ENCODE measurements around the gene EFNA1.

The EFNA1 gene

DNA sequence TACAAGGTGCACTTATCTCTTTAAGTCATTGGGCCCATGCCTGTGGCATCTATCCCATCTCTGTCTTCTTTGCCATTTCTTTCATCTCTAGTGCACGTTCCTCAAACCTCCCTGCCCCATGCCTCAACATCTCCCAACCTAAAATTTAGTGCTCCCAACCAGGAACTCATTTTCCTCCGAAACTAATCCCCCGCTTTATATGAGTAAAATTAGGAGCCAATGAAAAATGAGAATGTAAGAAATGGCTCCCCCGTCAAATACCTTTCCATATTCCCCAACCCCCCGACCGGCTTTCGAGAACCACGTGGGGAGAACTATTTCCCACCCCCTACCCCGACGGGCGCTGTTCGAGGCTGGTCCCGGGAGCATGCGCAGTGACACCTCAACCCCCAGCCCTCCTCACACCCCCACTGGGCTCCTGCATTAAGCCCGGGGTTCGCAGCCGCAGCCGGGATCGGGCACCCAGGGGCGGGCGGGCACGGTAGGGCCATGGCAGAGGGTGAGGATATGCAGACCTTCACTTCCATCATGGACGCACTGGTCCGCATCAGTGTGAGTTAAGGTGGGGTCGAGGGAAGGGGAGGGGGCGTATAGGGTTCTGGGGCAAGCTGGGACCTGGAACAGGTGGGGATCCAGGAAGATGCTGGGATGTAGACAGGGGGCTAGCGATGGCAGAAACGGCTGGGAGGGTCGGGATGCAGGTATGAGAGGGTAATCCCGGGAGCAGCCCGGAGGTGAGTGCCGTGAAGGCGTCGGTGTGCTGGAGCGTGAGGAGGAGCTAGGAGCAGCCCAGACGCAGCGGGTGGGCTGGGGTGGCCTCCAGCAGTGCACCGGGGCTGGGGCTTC is 46.0 kb downstream of the EFNA1 start, which contains the start of gene TRIM46:
Gene TRIM46 (plus strand): TSS at position 372 of the 846 bp plus-strand sequence. CDS start 118 bp downstream, at position 490.
- Histone ChIP-seq H3K9ac (ENCODE audit: low read depth, low read length, poor library complexity, severe bottlenecking) (peak within 1 kb of the TSS; percentile 94), H2AFZ (ENCODE audit: low read length) (peak within 1 kb of the TSS; percentile 98), H3K36me3 (ENCODE audit: insufficient read depth, low read length) (no peaks in the 10 kb centered on the region), H3K4me3 (ENCODE audit: low read length, poor library complexity, severe bottlenecking) (peak within 1 kb of the TSS; percentile 86), H3K79me2 (ENCODE audit: insufficient read depth, low read length) (peaks cover 19% of the 10 kb centered on the region), H3K9me3 (ENCODE audit: insufficient read depth, low read depth, low read length) (no peaks in the 10 kb centered on the region), H3F3A (ENCODE audit: low read depth) (peaks cover 5% of the 10 kb centered on the region), H3K9me2 (replicated peaks; ENCODE audit: low read depth, low read length) (no peaks in the 10 kb centered on the region), H3K4me2 (ENCODE audit: low read depth, low read length, poor library complexity, severe bottlenecking) (peak within 1 kb of the TSS; percentile 92), H3K4me1 (ENCODE audit: insufficient read depth, low read length, poor library complexity, severe bottlenecking) (peaks cover 27% of the 10 kb centered on the region), H4K20me1 (ENCODE audit: insufficient read depth, low read length, poor library complexity, severe bottlenecking) (no peaks in the 10 kb centered on the region), H3K27me3 (ENCODE audit: insufficient read depth, low read length, poor library complexity, severe bottlenecking) (no peaks in the 10 kb centered on the region)
- no peak for TF ChIP-seq EZH2phosphoT487 (IDR thresholded peaks at IDR 0.05; ENCODE audit: borderline replicate concordance)
- TF ChIP-seq, protein P1, sequence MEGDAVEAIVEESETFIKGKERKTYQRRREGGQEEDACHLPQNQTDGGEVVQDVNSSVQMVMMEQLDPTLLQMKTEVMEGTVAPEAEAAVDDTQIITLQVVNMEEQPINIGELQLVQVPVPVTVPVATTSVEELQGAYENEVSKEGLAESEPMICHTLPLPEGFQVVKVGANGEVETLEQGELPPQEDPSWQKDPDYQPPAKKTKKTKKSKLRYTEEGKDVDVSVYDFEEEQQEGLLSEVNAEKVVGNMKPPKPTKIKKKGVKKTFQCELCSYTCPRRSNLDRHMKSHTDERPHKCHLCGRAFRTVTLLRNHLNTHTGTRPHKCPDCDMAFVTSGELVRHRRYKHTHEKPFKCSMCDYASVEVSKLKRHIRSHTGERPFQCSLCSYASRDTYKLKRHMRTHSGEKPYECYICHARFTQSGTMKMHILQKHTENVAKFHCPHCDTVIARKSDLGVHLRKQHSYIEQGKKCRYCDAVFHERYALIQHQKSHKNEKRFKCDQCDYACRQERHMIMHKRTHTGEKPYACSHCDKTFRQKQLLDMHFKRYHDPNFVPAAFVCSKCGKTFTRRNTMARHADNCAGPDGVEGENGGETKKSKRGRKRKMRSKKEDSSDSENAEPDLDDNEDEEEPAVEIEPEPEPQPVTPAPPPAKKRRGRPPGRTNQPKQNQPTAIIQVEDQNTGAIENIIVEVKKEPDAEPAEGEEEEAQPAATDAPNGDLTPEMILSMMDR (conservative IDR thresholded peaks at IDR 0.05; ENCODE audit: low read length): peak; percentile 31; the same call in 1 of the 2 replicates

DNA sequence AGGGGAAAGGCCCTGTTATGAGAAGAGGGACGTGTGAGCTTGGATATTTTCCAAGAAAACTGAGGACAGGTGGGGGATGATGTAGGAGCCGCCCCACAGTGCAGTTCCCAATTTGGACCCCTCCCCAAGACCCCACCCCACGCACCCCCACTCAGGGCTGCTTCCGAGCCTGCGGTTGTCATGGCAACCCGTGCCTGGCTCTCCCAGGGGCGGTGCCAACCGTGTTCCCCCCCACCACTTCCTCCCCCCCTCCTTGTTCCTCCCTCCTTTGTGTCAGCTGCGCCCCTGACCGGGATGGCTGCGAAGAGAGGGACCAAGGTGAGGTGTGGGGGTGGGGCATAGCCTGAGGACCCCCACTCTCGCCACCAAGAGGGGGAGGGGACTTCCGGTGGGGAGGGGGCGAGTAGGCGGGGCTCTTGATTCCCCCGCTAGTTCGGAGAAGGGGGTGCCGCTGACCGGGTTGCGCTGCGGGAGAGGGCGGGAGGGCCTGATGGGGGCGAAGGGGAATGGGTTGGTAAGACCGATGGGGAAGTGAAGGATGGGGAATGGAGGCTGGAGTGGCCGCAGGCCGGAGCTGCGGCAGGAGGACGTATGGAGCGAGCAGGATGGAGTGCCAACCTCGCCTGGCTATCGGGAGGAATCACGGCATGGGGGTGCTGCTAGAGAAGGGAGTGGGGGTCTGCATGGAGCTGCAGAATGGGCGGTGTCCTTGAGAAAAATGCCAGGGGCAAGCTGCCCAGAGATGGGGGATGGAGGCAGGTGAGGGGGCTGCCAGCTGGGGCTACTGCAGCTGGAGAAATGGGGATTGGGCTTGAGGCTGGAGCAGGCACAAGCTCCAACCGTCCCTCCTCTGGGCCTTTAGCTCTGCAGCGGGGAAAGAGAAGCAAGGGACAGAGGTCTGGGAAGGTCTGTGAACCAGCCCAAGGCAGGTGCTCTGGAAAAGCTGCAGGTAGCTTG is 46.9 kb downstream of the EFNA1 start:
- TF ChIP-seq, protein P1 (conservative IDR thresholded peaks at IDR 0.05; ENCODE audit: low read length): no peak
- TF ChIP-seq EZH2phosphoT487 (IDR thresholded peaks at IDR 0.05; ENCODE audit: borderline replicate concordance): no peak
- peaks cover 19% of the 10 kb centered on the region for H3K79me2 ChIP-seq (ENCODE audit: insufficient read depth, low read length)

GRCh38 chr1:155175281-155175926 is 47.7 kb downstream of the EFNA1 start:
- no peaks in the 10 kb centered on the region for H4K20me1 ChIP-seq (ENCODE audit: insufficient read depth, low read length, poor library complexity, severe bottlenecking)
- H3K27me3 ChIP-seq (ENCODE audit: insufficient read depth, low read length, poor library complexity, severe bottlenecking): no peaks in the 10 kb centered on the region
- H3K9me3 ChIP-seq (ENCODE audit: insufficient read depth, low read depth, low read length): no peaks in the 10 kb centered on the region
- peaks cover 19% of the 10 kb centered on the region for H3K79me2 ChIP-seq (ENCODE audit: insufficient read depth, low read length)
- H3F3A ChIP-seq (ENCODE audit: low read depth): peaks cover 5% of the 10 kb centered on the region
- H2AFZ ChIP-seq (ENCODE audit: low read length): no peak overlapping the region
- peaks cover 27% of the 10 kb centered on the region for H3K4me1 ChIP-seq (ENCODE audit: insufficient read depth, low read length, poor library complexity, severe bottlenecking)
- peak overlapping the region; percentile 94 for H3K9ac ChIP-seq (ENCODE audit: low read depth, low read length, poor library complexity, severe bottlenecking)
- peak overlapping the region; percentile 92 for H3K4me2 ChIP-seq (ENCODE audit: low read depth, low read length, poor library complexity, severe bottlenecking)
- TF ChIP-seq, protein P1 (conservative IDR thresholded peaks at IDR 0.05; ENCODE audit: low read length): no peak
- no peak for TF ChIP-seq EZH2phosphoT487 (IDR thresholded peaks at IDR 0.05; ENCODE audit: borderline replicate concordance)
- H3K36me3 ChIP-seq (ENCODE audit: insufficient read depth, low read length): no peaks in the 10 kb centered on the region
- H3K9me2 ChIP-seq (replicated peaks; ENCODE audit: low read depth, low read length): no peaks in the 10 kb centered on the region
- no peak overlapping the region for H3K4me3 ChIP-seq (ENCODE audit: low read length, poor library complexity, severe bottlenecking)

More for the DNA sequence above, 46.9 kb downstream of the EFNA1 start:
- peak overlapping the region; percentile 94 for H3K9ac ChIP-seq (ENCODE audit: low read depth, low read length, poor library complexity, severe bottlenecking)
- no peaks in the 10 kb centered on the region for H3K36me3 ChIP-seq (ENCODE audit: insufficient read depth, low read length)
- H3K27me3 ChIP-seq (ENCODE audit: insufficient read depth, low read length, poor library complexity, severe bottlenecking): no peaks in the 10 kb centered on the region
- peak overlapping the region; percentile 86 for H3K4me3 ChIP-seq (ENCODE audit: low read length, poor library complexity, severe bottlenecking)
- peak overlapping the region; percentile 92 for H3K4me2 ChIP-seq (ENCODE audit: low read depth, low read length, poor library complexity, severe bottlenecking)
- peaks cover 5% of the 10 kb centered on the region for H3F3A ChIP-seq (ENCODE audit: low read depth)
- peaks cover 27% of the 10 kb centered on the region for H3K4me1 ChIP-seq (ENCODE audit: insufficient read depth, low read length, poor library complexity, severe bottlenecking)
- H2AFZ ChIP-seq (ENCODE audit: low read length): peak overlapping the region; percentile 98
- H4K20me1 ChIP-seq (ENCODE audit: insufficient read depth, low read length, poor library complexity, severe bottlenecking): no peaks in the 10 kb centered on the region
- H3K9me2 ChIP-seq (replicated peaks; ENCODE audit: low read depth, low read length): no peaks in the 10 kb centered on the region
- no peaks in the 10 kb centered on the region for H3K9me3 ChIP-seq (ENCODE audit: insufficient read depth, low read depth, low read length)
